GM19468 (cell line): ENCODE results near the gene RBM17.
A peak's percentile ranks its signal among the peaks of the same experiment; 100 is the strongest.
"Not testable (repeated sequence)": the region's sequence is repeated elsewhere in the genome, so short reads cannot be mapped to it uniquely, and the experiment has no call there.

Experiments used
- ATAC-seq: cut with Tn5 transposase; IDR thresholded peaks from one replicate; pipeline ENCODE4 v1.9.1; 2021; ENCODE audit warnings: mild to moderate bottlenecking, moderate library complexity, moderate number of reproducible peaks; ENCODE audit not compliant: unreplicated experiment; ENCODE audit errors: extremely low read depth

Gene RBM17, protein sequence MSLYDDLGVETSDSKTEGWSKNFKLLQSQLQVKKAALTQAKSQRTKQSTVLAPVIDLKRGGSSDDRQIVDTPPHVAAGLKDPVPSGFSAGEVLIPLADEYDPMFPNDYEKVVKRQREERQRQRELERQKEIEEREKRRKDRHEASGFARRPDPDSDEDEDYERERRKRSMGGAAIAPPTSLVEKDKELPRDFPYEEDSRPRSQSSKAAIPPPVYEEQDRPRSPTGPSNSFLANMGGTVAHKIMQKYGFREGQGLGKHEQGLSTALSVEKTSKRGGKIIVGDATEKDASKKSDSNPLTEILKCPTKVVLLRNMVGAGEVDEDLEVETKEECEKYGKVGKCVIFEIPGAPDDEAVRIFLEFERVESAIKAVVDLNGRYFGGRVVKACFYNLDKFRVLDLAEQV

DNA sequence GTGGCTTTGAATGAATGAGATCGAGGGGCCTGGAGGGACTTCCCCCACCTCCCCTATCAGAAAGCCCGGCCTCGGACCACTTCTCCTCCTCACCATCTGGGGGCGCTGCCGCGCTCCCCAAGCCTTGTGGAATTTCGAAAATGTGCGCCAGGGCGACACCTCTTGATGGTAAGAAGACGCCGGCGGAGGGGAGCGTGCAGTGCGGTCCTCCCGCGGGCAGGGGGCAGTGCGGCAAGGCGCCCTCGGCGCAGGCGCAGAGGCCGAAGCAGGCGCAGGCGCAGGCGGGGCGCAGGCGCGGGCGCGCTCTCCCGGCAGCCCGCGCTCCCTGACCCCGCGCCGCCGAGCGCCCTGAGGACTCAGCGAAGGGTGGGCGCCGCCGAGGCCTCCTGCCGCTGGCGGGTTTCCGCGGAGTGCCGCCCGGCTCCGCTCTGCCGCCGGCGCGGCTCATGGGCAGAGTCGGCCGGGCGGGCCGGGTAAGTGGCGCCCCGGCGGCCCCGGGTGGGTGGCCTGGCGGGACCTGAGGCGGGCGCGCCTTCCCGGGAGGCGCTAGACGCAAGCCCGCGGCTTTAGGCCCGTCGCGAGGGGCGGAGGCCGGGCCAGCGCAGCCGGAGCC lies at the start of gene RBM17:
RBM17 (plus strand) TSS at position 314 of the 613 bp plus-strand sequence. CDS start 8,032 bp downstream, outside the sequence.
- ATAC-seq = peak; percentile 81

- ATAC-seq = no peak
Observed at GRCh38 chr10:6039711-6040110, 49.1 kb upstream of the RBM17 start.

- ATAC-seq = no peak
Observed at GRCh38 chr10:6040205-6040604, 48.6 kb upstream of the RBM17 start.

- not testable (repeated sequence) for ATAC-seq
Observed at GRCh38 chr10:6043377-6043776, 45.5 kb upstream of the RBM17 start.

- ATAC-seq = no peak
Observed at GRCh38 chr10:6044060-6044459, 44.8 kb upstream of the RBM17 start.

- no peak for ATAC-seq
Observed at GRCh38 chr10:6044751-6045313, 44.0 kb upstream of the RBM17 start.

DNA sequence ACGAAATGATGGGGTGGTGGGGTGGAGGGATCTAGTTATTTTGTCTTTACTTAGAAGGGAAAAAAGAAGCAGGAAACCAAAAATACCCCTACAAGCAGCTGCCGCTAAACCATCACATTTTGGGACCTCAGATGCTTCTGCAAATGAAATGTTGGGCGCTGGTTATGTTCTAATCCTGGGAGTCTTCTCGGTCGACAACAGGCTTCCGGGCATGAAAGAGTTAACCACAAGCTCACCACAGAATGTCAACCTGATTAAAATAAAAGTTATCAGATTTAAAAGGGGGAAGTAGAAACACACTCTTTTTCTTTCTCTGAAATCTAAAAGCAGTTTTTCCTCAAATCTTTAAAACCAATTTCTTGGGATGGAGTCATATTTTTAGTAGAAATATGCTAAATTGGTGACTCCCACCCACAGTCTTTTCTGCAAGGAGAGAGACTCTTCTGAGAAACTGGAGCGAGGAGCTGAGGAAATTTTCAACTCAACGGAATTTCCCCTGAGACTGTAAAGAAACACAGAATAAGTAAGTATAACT lies 43.5 kb upstream of the RBM17 start:
- ATAC-seq = no peak

GRCh38 chr10:6045878-6046772 lies 42.7 kb upstream of the RBM17 start:
- ATAC-seq = no peak

GRCh38 chr10:6046773-6047611 lies 41.8 kb upstream of the RBM17 start:
- ATAC-seq = no peak

DNA sequence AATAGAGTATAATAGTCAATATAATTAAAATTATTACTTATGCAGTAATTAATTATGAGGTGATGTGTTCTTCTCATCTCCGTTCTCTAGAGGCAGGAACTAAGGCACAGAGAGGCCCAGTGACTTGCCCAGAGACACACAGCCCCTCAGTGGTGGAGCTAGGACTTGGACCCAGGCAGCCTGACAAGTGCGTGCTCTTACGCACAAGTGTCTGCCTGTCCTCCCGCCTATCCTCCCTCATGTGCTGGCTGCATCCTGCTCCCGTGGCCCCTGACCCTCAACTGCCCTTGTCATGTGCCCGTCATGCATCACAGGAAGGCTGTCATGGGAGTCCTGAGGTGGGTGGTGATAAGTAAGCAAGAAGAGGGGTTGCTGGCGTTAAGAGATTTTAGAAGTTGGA lies 41.0 kb upstream of the RBM17 start:
- no peak for ATAC-seq

DNA sequence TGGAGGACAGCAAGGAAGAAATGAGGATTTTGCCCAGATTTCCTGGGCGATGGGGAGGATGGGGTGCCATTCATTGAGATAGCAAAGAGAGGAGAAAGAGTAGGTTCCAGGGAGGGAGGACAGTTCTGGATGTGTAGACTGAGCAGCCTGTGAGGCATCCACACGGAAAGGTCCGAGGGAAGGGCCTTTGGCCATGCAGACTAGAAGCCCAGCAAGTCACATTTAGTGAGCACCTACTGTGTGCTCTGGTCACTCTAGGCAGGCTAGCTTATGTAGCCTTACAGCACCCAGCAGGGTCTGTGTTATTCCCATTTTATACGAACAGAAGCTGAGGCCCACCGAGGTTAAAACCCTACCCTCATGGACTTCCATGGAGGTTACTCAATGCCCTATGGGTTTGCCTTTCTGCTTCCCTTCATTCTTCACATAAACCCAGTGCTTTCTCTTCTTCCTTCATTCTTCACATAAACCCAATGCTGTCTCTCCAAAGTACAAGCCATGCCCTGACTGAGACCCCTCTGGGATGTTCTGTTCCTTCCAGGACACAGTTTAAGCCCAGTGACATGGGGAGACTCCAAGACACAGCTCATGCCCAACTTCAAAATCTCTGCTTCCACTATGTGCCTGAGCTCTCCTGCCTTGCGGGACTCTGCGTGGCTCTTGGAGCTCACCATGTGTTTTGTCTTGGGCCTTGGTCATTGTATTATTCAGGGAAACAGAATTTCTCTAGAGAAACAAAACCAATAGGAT lies 40.4 kb upstream of the RBM17 start:
- ATAC-seq = no peak

DNA sequence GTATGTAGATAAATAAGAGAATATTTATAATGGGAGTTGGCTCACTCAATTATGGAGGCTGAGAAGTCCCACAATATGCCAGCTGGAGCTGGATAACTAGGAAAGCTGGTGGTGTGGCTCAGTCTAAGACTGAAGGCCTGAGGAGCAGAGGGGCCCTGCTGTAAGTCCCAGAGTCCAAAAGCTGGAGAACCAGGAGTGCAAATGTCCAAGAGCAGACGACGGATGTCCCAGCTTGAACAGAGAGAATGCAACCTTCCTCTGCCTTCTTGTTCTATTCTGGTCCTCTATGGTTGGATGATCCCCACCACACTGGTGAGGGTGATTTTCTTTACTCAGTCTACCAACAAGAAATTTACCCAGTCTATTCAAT lies 39.8 kb upstream of the RBM17 start:
- no peak for ATAC-seq

DNA sequence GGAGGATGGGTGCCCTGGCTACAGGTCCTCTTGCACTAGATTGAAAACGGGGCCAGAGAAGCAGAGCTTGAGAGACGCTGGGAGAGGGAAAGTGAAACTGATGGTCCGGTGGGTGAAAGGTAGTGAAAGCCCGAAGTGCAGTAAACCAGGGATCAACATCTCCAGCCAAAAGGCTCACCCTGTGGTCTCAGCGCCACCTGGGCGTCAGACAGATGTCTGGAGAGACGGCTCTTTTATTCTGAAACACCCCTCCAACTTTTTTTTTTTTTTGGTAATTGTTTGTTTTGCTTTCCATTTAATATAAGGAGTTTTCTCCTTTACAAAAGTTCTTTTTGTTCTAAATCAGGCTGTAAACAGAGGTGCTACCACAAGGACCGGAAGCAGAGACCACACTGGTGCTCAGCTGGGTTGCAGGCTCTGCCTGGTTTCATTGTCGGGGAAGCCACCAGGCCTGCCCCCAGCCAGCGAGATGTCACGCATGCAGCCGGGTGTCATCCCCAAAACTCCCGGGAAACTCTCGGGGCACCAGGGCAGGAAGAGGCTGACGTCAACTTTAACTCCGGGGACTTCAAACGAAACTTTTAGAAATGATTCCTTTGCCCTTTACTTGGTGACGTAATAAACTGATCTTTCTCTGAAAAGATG lies 37.9 kb upstream of the RBM17 start:
- peak; percentile 65 for ATAC-seq

- no peak for ATAC-seq
Observed at GRCh38 chr10:6052247-6053221, 36.3 kb upstream of the RBM17 start.

- no peak for ATAC-seq
Observed at GRCh38 chr10:6053303-6053702, 35.5 kb upstream of the RBM17 start.

DNA sequence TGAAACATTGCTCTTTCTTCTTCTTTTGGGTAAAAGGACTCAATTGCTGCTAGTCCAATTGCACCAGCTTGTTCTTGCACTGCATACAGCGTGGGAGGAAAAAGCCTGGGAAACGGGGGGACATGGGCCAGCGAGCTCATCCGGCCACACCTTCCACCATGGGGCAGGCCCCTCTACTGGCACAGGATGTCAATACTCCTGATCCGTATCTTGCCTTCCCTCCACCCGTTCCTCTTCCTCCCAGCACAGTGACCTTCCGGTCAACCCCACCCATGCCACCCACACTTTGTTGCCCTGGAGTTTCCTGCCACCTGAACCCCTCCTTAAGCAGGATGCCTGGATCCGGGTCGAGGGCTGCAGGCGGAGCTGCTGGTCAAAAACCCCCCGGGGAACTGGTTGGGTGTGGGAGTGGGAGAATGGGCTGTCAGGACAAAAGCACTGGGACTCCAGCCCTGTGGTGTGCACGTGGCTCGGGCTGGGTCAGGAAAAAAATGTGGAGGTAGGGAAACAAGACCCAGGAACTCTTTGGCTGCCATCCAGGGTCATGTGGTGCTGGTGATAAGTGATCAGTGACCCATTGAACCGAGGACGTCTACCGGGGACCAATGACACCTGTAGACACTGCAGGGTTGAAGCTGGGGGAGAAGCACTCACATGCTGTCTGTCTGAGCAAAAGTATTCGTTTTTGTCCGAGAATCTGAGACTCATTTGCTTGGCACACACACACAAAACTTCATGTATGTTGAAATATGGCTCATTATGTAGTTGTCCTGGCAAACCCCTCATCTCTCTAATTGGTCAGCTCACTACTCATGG lies 34.8 kb upstream of the RBM17 start:
- no peak for ATAC-seq
